Gastroesophageal sphincter (tissue), 4 donors: ENCODE measurements around the gene ARHGEF17. TPM values are rescaled to one million over a fixed set of nuclear protein-coding genes. Genes with fewer than 3 reads are reported as not detected.

ENCODE experiments used
- ATAC-seq: fragments of 150-250 bp; one replicate; pipeline ENCODE4 v1.9.1; 2016; ENCODE audit warnings: mild to moderate bottlenecking, moderate library complexity
- H3K27ac ChIP-seq, 4 donors: fragments of 200-600 bp; sonication (generic) in 3 of 4; 1 replicate in 3 of 4; 2 replicates in 1 of 4; pipeline ENCODE4 v1.5.1; 2016 to 2019
- H3K27me3 ChIP-seq: fragments of 200-600 bp; sonication (generic); one replicate; pipeline ENCODE4 v1.5.1; 2019
- H3K36me3 ChIP-seq, 2 donors: fragments of 200-600 bp; sonication (generic); one replicate each; pipeline ENCODE4 v1.5.1; 2019; ENCODE audit warnings: control low read depth in 1 of 2
- H3K4me1 ChIP-seq, 3 donors: fragments of 200-600 bp; sonication (generic); 1 replicate in 2 of 3; 2 replicates in 1 of 3; pipeline ENCODE4 v1.5.1; 2016 to 2019; ENCODE audit warnings: control low read depth in 2 of 3
- H3K4me3 ChIP-seq, 2 donors: fragments of 200-600 bp; sonication (generic); one replicate each; pipeline ENCODE4 v1.5.1; 2019; ENCODE audit warnings: mild to moderate bottlenecking in 1 of 2, moderate library complexity in 1 of 2
- H3K9me3 ChIP-seq, 3 donors: fragments of 200-600 bp; sonication (generic); one replicate each; pipeline ENCODE4 v1.5.1; 2017 to 2019; ENCODE audit warnings: control low read depth in 2 of 3
- CTCF ChIP-seq, 4 experiments: fragments of 200-600 bp in 2 of 4; fragments of 450-650 bp in 2 of 4; sonication (generic) in 1 of 4; IDR thresholded peaks; one replicate each; pipeline ENCODE4 v1.5.1; 2017 to 2019; ENCODE audit warnings: antibody characterized with exemption in 4 of 4, mild to moderate bottlenecking in 2 of 4, moderate library complexity in 2 of 4
- EP300 ChIP-seq: sonication (generic); formaldehyde crosslinking; IDR thresholded peaks from one replicate; pipeline ENCODE4 v1.6.1; 2017; ENCODE audit warnings: antibody characterized with exemption, mild to moderate bottlenecking
- POLR2A ChIP-seq, 2 donors: fragments of 450-650 bp; IDR thresholded peaks; one replicate each; pipeline ENCODE4 v1.6.1; 2017; ENCODE audit warnings: antibody characterized with exemption in 2 of 2, mild to moderate bottlenecking in 2 of 2, moderate library complexity in 1 of 2
- POLR2AphosphoS5 ChIP-seq: sonication (generic); formaldehyde crosslinking; IDR thresholded peaks from one replicate; pipeline ENCODE4 v1.6.1; 2017; ENCODE audit warnings: antibody characterized with exemption
- WGBS, 2 donors: methylation state at CpG; one replicate each; pipeline ENCODE4 v1.1.5; 2018; ENCODE audit warnings: low coverage in 1 of 2; 5-methylcytosine and 5-hydroxymethylcytosine counted together
- total RNA-seq, 4 donors: library from RNA; depleted of rRNA; stranded (reverse); fragments of >200 nt; gene quantifications; one replicate each; pipeline ENCODE4 v1.1.0, GENCODE V29; 2016

The ARHGEF17 gene
- total RNA-seq, 4 donors from 2014 or later = 52.5 to 169 (median 84.4) TPM

GRCh38 chr11:73294604-73295003, 13.5 kb upstream of the ARHGEF17 start:
- Histone ChIP-seq H3K36me3 (no peaks in the 10 kb centered on the region), H3K27me3 (no peaks in the 10 kb centered on the region), H3K9me3 (no peaks in the 10 kb centered on the region), H3K4me1 (peaks cover 0 to 10% (median 3%) of the 10 kb centered on the region in 3 donors), H3K4me3 (no peak overlapping the region), H3K27ac (no peak overlapping the region)
- TF ChIP-seq POLR2A (IDR thresholded peaks at IDR 0.05) (no peak), CTCF (IDR thresholded peaks at IDR 0.05) (no peak), POLR2AphosphoS5 (no peak), EP300 (no peak)
- no peak for ATAC-seq

GRCh38 chr11:73295241-73295995, 12.7 kb upstream of the ARHGEF17 start:
- TF ChIP-seq CTCF (IDR thresholded peaks at IDR 0.05) (peak in 3 of 4 experiments; percentile 71 to 85 (median 84)), POLR2AphosphoS5 (no peak), EP300 (no peak), POLR2A (IDR thresholded peaks at IDR 0.05) (no peak)
- Histone ChIP-seq H3K36me3 (no peaks in the 10 kb centered on the region), H3K9me3 (no peaks in the 10 kb centered on the region), H3K27me3 (no peaks in the 10 kb centered on the region), H3K4me1 (peaks cover 0 to 6% (median 3%) of the 10 kb centered on the region in 3 donors), H3K27ac (no peak overlapping the region), H3K4me3 (no peak overlapping the region)
- WGBS, 2 donors = 67 to 71% methylated on average over 1 of the region's 12 CpGs
- peak; percentile 54 for ATAC-seq

GRCh38 chr11:73295996-73296318, 12.1 kb upstream of the ARHGEF17 start:
- H3K4me1 ChIP-seq = peaks cover 0 to 6% (median 3%) of the 10 kb centered on the region in 3 donors

GRCh38 chr11:73296501-73297230, 11.4 kb upstream of the ARHGEF17 start:
- Histone ChIP-seq H3K27ac (no peak overlapping the region), H3K27me3 (no peaks in the 10 kb centered on the region), H3K9me3 (no peaks in the 10 kb centered on the region), H3K4me3 (no peak overlapping the region), H3K36me3 (no peaks in the 10 kb centered on the region), H3K4me1 (peaks cover 0 to 6% (median 3%) of the 10 kb centered on the region in 3 donors)
- TF ChIP-seq CTCF (IDR thresholded peaks at IDR 0.05) (no peak), POLR2AphosphoS5 (no peak), POLR2A (IDR thresholded peaks at IDR 0.05) (no peak), EP300 (no peak)
- WGBS, 2 donors = 94% methylated on average over 11 of the region's 35 CpGs; no CpG with 5 or more reads in 1 of the 2 donors
- ATAC-seq = no peak

More at GRCh38 chr11:73295996-73296318, 12.1 kb upstream of the ARHGEF17 start:
- ATAC-seq = no peak
- Histone ChIP-seq H3K27me3 (no peaks in the 10 kb centered on the region), H3K36me3 (no peaks in the 10 kb centered on the region), H3K27ac (no peak overlapping the region), H3K9me3 (no peaks in the 10 kb centered on the region), H3K4me3 (no peak overlapping the region)
- no CpG with 5 or more reads among the region's 3 CpGs for WGBS, 2 donors
- TF ChIP-seq EP300 (no peak), POLR2AphosphoS5 (no peak), POLR2A (IDR thresholded peaks at IDR 0.05) (no peak), CTCF (IDR thresholded peaks at IDR 0.05) (no peak)

GRCh38 chr11:73297231-73297590, 10.9 kb upstream of the ARHGEF17 start:
- Histone ChIP-seq H3K4me1 (peaks cover 0 to 4% (median 3%) of the 10 kb centered on the region in 3 donors), H3K27ac (no peak overlapping the region), H3K9me3 (no peaks in the 10 kb centered on the region), H3K27me3 (no peaks in the 10 kb centered on the region), H3K4me3 (no peak overlapping the region), H3K36me3 (no peaks in the 10 kb centered on the region)
- 80% methylated on average over 4 of the region's 18 CpGs; no CpG with 5 or more reads in 1 of the 2 donors for WGBS, 2 donors
- TF ChIP-seq CTCF (IDR thresholded peaks at IDR 0.05) (no peak), EP300 (no peak), POLR2A (IDR thresholded peaks at IDR 0.05) (no peak), POLR2AphosphoS5 (no peak)
- ATAC-seq = no peak
